GM08714 (cell line): Measurements from ENCODE around the gene FCRL6.

ENCODE experiments used
- H3K4me3 ChIP-seq: fragments of 200-500 bp; sonication (Bioruptor generic); 2 replicates; pipeline ENCODE4 v1.5.1; 2014; ENCODE audit warnings: mild to moderate bottlenecking, low read length, inconsistent platforms
- ZNF274 ChIP-seq: IDR thresholded peaks from 2 replicates; pipeline ENCODE4 v1.6.1; 2012; ENCODE audit warnings: mild to moderate bottlenecking, low read depth, low read length

The FCRL6 gene

DNA sequence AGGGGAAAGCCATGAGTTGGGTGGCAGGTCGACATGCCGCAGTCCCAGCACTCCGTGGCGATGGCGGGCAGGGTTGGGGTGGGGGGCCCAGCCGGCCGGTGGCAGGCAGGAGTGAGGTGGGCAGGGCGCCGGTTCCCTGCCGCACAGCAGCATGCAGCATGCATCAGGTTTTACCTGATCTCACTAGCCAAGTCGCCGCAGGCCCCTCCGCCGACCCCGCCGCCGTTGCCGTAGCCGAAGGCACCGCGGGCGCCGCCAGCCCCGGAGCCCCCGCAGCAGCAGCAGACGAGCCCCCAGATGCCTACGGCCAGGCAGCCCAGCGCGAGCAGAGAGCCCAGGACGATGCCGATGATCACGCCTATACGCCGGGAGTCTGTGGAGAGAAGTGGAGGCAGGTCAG is 53.5 kb downstream of the FCRL6 start:
- H3K4me3 ChIP-seq: no peak overlapping the region
- no peak for TF ChIP-seq ZNF274

DNA sequence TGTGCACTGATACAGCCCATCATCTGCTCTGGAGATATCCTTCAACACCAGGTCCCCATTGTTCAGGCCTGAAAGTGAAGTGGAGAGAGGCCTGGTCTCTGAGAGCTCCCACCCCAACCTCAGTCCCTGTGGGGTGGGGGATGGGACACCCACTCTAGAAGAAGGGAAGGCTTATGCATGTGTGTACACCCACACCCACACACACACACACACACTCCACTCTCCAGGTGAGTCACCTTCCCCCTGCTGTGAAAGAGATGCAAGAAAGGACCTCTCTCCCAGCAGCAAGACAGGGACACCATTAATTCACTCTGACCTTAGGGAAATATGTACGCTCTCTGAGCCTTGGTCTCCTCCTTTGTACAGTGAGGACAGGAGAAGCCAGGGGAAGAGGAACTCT is 54.4 kb downstream of the FCRL6 start:
- no peak for TF ChIP-seq ZNF274

DNA sequence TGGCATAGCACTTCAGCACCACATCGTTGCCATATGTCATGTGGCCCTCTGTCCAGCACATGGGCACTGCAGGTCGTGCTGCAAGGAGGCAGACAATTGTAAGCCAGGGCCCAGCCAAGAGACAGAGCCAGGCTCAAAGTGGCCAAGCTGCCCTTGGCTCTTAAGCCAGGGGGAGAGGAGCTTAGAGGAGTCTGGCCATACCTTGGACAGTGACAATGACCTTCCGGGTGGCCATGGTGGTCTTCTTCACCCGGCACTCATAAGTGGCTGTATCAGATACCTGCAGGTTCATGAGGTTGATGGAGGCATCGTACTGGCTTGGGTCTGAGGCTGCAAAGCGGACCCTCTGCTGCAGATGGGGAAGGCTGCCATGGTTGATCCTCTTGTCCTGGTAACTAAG is 55.7 kb downstream of the FCRL6 start:
- no peak for TF ChIP-seq ZNF274
- H3K4me3 ChIP-seq: no peak overlapping the region

More for the DNA sequence above, 54.4 kb downstream of the FCRL6 start:
- no peak overlapping the region for H3K4me3 ChIP-seq

DNA sequence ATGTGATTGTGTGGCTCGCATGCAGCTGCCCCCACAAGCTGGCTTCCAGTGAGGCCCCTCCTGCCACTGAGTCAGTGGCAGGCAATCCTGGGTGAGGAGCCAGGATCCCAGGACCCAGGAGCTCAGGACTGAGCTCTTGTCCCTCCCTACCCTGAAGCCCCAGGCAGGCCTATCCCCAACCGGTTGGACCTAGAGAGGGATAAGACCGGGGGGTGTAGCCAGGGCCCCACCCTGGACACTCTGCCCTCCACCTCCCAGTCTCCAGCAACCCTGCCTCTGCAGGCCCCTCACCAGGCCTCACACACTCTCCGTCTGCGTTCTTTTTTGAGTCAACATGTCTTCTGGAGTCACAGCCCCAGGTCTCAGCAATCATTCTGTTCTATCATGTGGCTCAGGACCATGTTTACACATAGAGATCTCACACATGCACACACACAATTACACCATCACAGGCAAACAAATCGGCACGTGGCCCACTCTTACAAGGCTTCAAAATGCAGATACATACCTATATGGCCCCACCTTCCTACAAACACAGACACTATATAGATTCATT is 57.7 kb downstream of the FCRL6 start:
- H3K4me3 ChIP-seq: no peak overlapping the region
- no peak for TF ChIP-seq ZNF274

DNA sequence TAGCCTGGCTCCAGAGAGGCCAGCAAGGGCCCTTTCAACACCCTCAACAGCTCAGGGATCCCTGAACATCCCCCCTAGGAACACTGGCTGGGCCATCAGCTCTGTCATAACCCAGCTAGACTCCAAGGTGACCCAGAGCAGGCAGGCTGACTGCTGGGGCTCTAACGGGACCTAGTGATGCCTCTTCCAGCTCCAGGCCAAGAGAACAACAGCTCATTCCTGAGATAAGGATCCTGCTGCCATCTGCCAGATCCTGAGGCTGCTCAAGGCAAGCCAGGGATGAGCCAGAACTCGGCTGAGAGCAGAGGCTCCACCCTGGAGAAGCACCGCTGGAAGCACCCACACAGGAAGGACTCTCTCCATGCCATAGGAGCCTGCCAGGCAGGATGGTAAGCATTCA is 58.3 kb downstream of the FCRL6 start:
- TF ChIP-seq ZNF274: no peak
- H3K4me3 ChIP-seq: no peak overlapping the region

DNA sequence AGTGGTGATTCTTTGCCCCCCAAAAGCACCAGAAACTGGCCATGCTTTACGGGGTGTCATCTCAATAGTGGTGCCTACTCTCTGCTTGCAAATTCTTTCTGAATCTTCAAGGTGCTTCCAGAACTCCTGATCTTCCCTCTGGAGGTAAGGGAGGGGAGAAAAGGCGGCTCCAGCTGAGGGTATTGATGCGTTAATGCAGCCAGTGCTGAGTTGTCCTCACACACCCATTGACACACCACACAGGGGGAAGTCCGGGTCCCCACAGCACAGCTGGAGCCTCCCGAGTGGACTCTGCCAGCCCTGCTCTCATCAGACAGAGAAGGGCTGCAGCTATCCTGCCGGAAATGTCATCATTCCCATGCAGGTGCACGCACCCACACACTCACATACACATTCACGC is 59.1 kb downstream of the FCRL6 start:
- TF ChIP-seq ZNF274: no peak
- H3K4me3 ChIP-seq: no peak overlapping the region

DNA sequence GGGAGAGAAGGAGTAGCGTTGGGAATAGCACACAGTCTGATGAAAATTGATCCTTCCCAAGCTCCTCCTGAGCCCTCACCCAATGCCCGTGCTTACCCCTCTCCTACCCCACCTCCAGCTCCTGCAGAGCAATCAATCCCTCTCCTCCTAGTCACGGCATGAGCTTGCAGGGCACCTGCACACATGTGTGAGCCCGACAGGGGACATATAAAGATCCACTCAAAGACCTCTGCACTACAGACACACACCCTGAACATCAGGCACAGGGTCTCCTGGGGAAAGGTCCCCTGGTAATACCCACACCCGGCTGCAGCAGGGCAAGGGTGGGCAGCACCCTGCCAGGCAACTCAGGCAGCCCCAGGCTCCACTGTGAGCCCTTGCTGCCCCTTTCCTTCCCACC is 59.9 kb downstream of the FCRL6 start:
- no peak for TF ChIP-seq ZNF274
- H3K4me3 ChIP-seq: no peak overlapping the region

DNA sequence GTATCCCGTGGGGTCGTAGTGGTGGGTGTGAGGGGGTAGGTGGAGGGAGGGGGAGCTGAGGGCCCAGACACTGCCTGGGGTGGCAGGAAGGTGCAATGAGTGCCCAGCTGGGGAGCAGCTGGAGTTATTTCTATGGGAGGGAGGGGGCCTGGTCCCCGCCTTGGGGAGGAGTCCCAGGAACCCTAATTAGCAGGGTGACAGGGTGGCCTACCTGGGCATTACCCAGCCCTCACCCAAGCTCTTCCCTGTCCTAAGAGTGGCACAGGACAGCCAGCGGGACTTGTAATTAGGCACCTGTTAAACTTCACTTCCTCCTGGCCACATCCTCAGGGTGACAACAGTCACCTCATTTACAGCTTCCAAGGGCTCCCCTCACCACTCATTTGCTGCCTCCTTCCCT is 60.4 kb downstream of the FCRL6 start, which contains the start of gene VSIG8:
Gene VSIG8, minus strand, starts transcription at position 101 of the 400 bp plus-strand sequence. CDS start 136 bp downstream, outside the sequence.
- no peak within 1 kb of the TSS for H3K4me3 ChIP-seq
- no peak for TF ChIP-seq ZNF274

DNA sequence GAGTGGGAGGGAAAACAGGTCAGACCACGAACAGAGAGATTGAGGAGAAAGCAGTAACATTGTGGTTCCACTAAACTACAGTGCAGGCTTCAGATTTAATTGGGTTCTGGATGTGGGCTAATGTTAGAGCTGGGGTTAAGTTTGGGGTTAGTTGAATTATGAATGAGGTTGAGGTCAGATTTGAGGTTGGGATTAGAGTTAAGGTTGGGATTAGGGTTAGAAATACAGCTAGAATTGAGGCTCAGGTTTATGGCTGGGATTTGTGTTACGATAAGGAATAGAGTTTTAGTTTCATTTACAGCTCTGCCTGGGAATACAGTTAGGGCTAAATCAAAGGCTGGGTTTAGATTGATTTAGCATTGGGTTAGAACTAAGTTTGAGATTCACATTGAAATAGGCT is 62.1 kb downstream of the FCRL6 start:
- no peak overlapping the region for H3K4me3 ChIP-seq
- TF ChIP-seq ZNF274: no peak
